ENCODE data around the gene PPP1R15A. TPM values are rescaled to one million over a fixed set of nuclear protein-coding genes. Genes with fewer than 3 reads are reported as not detected.
A peak's percentile ranks its signal among the peaks of the same experiment; 100 is the strongest.

Gene PPP1R15A
- 27.6 and 41.2 TPM in 2 replicates for total RNA-seq (2021)
- Bru-seq, nascent RNA: percentile 88 among the genes with signal in this experiment
- percentile 84 among the genes with signal in this experiment for BruChase-seq, experiment 1, labeled RNA remaining after a 2-hour chase
- BruChase-seq, experiment 2, labeled RNA remaining after a 6-hour chase: percentile 83 among the genes with signal in this experiment
- long read RNA-seq, transcript PPP1R15A-201 (3 exons, 2,378 nt): major isoform, 159 of 170 reads
- long read RNA-seq, partial matches to known transcripts: 8 of 170 reads
- long read RNA-seq, other reads (novel, unspliced or antisense): 3 of 170 reads

DNA sequence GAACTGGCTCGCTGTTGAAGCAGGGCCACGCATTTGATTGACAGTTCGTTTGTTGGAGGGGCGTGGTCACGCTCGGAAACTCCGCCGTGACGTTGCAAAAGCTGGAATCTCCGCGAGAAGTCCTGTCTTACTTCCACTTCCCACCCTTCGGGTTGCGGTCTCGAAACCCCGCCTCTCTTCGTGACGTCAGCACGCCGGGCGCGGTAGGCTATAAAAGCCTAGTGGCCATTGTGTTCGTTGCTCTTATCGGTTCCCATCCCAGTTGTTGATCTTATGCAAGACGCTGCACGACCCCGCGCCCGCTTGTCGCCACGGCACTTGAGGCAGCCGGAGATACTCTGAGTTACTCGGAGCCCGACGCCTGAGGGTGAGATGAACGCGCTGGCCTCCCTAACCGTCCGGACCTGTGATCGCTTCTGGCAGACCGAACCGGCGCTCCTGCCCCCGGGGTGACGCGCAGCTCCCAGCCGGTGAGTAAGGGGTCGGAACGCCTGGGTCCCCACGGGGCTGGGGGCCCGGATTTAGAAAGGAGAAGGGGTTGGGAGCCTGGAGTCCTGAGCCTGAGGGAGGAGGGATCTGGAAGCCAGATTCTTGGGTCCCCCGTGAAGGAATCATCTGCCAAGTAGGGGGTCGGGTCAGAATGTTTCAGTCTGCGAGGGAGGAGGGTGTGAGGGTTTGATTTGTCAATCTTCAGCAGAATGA, at the start of gene PPP1R15A:
Gene PPP1R15A, plus strand, starts transcription at position 240 of the 702 bp plus-strand sequence. CDS start 813 bp downstream, outside the sequence.
- Histone ChIP-seq H3K27me3 (replicated peaks; ENCODE audit: insufficient read depth, low read depth, low read length, poor library complexity) (no peaks in the 10 kb centered on the region), H3K4me1 (ENCODE audit: insufficient read depth, low read length, poor library complexity, severe bottlenecking) (peaks cover 46% of the 10 kb centered on the region), H3K36me3 (ENCODE audit: insufficient read depth, low read length, poor library complexity, severe bottlenecking) (peaks cover 32% of the 10 kb centered on the region), H3K27ac (ENCODE audit: low read depth, low read length, poor library complexity, severe bottlenecking) (peak within 1 kb of the TSS; percentile 99), H3K9me3 (ENCODE audit: low read depth, low read length, poor library complexity, severe bottlenecking) (no peaks in the 10 kb centered on the region), H3K4me3 (ENCODE audit: low read depth, low read length, poor library complexity, severe bottlenecking) (peak within 1 kb of the TSS; percentile 91)
- intact Hi-C loops (cut with micrococcal nuclease; ENCODE audit: unreplicated experiment): loop anchor here (10.0 kb wide), 1 partner anchor 92 kb away; the partner anchor contains the start of gene FTL
- no peak for TF ChIP-seq EZH2 (IDR thresholded peaks at IDR 0.05; ENCODE audit: borderline replicate concordance, low read depth, low read length, poor library complexity, severe bottlenecking)
- TF ChIP-seq, protein P1, sequence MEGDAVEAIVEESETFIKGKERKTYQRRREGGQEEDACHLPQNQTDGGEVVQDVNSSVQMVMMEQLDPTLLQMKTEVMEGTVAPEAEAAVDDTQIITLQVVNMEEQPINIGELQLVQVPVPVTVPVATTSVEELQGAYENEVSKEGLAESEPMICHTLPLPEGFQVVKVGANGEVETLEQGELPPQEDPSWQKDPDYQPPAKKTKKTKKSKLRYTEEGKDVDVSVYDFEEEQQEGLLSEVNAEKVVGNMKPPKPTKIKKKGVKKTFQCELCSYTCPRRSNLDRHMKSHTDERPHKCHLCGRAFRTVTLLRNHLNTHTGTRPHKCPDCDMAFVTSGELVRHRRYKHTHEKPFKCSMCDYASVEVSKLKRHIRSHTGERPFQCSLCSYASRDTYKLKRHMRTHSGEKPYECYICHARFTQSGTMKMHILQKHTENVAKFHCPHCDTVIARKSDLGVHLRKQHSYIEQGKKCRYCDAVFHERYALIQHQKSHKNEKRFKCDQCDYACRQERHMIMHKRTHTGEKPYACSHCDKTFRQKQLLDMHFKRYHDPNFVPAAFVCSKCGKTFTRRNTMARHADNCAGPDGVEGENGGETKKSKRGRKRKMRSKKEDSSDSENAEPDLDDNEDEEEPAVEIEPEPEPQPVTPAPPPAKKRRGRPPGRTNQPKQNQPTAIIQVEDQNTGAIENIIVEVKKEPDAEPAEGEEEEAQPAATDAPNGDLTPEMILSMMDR (conservative IDR thresholded peaks at IDR 0.05; ENCODE audit: low read depth, low read length): no peak
- ChIA-PET CTCF (no interaction called here), POLR2A (ENCODE audit: low non-redundant PET) (interaction anchor here (0.6 to 0.7 kb wide), 2 partner anchors 14 to 553 kb away, joined by 3 to 8 read pairs; no protein-coding TSS in a partner anchor)
- BruUV-seq (replicated peaks): TSS peak; percentile 65
- peak; percentile 98 for DNase-seq (ENCODE audit: low spot score)

DNA sequence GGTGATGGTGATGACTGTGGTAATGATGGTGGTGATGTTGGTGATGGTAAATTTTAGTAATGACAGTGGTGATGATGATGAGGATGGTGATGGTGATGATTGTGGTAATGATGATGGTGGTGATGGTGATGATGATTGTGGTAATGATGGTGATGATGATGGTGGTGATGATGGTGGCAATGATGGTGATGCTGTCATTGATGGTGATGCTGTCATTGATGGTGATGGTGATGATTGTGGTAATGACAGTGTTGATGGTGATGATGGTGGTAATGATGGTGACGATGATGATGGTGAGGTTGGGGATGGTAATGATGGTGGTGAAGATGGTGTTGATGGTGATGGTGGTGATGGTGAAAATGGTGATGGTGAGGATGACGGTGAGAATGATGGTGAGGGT, 49.7 kb upstream of the PPP1R15A start:
- Histone ChIP-seq H3K9me3 (ENCODE audit: low read depth, low read length, poor library complexity, severe bottlenecking) (no peaks in the 10 kb centered on the region), H3K27ac (ENCODE audit: low read depth, low read length, poor library complexity, severe bottlenecking) (no peak overlapping the region), H3K36me3 (ENCODE audit: insufficient read depth, low read length, poor library complexity, severe bottlenecking) (no peaks in the 10 kb centered on the region), H3K27me3 (replicated peaks; ENCODE audit: insufficient read depth, low read depth, low read length, poor library complexity) (no peaks in the 10 kb centered on the region), H3K4me3 (ENCODE audit: low read depth, low read length, poor library complexity, severe bottlenecking) (no peak overlapping the region), H3K4me1 (ENCODE audit: insufficient read depth, low read length, poor library complexity, severe bottlenecking) (no peaks in the 10 kb centered on the region)
- no TSS peak for BruUV-seq (replicated peaks)
- no peak for DNase-seq (ENCODE audit: low spot score)
- POLR2A ChIA-PET (ENCODE audit: low non-redundant PET): no interaction called here
- no peak for TF ChIP-seq EZH2 (IDR thresholded peaks at IDR 0.05; ENCODE audit: borderline replicate concordance, low read depth, low read length, poor library complexity, severe bottlenecking)
- TF ChIP-seq, protein P1 (conservative IDR thresholded peaks at IDR 0.05; ENCODE audit: low read depth, low read length): no peak
- CTCF ChIA-PET: no interaction called here
- intact Hi-C loops (cut with micrococcal nuclease; ENCODE audit: unreplicated experiment): no loop called here

DNA sequence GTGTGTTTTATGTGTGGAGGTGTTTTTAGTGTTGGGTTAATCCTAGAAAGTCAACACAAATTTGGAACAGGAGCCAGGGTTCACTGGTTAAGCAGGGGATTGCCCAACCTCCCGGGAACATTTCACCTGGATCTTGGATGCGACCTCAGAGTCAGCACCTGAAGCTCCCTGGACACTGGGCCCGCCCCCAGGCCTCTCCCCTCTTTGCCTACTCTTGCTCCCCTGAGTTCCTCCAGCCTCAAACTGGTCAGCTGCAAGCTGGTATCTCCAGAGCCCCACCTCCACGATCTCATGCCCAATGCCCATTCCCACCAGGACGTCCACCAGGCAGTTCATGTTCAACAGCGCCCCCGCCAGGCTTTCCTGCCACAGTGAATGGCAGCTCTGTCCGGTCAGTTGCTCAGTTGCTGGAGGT, 45.6 kb upstream of the PPP1R15A start:
- no TSS peak for BruUV-seq (replicated peaks)
- Histone ChIP-seq H3K4me3 (ENCODE audit: low read depth, low read length, poor library complexity, severe bottlenecking) (no peak overlapping the region), H3K27me3 (replicated peaks; ENCODE audit: insufficient read depth, low read depth, low read length, poor library complexity) (no peaks in the 10 kb centered on the region), H3K9me3 (ENCODE audit: low read depth, low read length, poor library complexity, severe bottlenecking) (no peaks in the 10 kb centered on the region), H3K4me1 (ENCODE audit: insufficient read depth, low read length, poor library complexity, severe bottlenecking) (no peaks in the 10 kb centered on the region), H3K27ac (ENCODE audit: low read depth, low read length, poor library complexity, severe bottlenecking) (no peak overlapping the region), H3K36me3 (ENCODE audit: insufficient read depth, low read length, poor library complexity, severe bottlenecking) (no peaks in the 10 kb centered on the region)
- DNase-seq (ENCODE audit: low spot score): no peak
- CTCF ChIA-PET: interaction anchor here (0.7 to 1.4 kb wide), 2 partner anchors 16 to 31 kb away, joined by 4 to 5 read pairs; no protein-coding TSS in a partner anchor
- POLR2A ChIA-PET (ENCODE audit: low non-redundant PET): no interaction called here
- intact Hi-C loops (cut with micrococcal nuclease; ENCODE audit: unreplicated experiment): no loop called here
- TF ChIP-seq EZH2 (IDR thresholded peaks at IDR 0.05; ENCODE audit: borderline replicate concordance, low read depth, low read length, poor library complexity, severe bottlenecking): no peak
- TF ChIP-seq, protein P1 (conservative IDR thresholded peaks at IDR 0.05; ENCODE audit: low read depth, low read length): peak; percentile 30; the same call in 1 of the 2 replicates
